Astrocyte (in vitro differentiated cells and primary cell): Measurements from ENCODE around the gene CCNF.

Source experiments
- CTCF ChIP-seq: IDR thresholded peaks from 2 replicates; pipeline ENCODE4 v1.5.1; 2011; ENCODE audit warnings: low read depth, mild to moderate bottlenecking, inconsistent platforms, low read length, moderate library complexity; ENCODE audit not compliant: insufficient read depth
- EZH2 ChIP-seq: IDR thresholded peaks from 2 replicates; pipeline ENCODE4 v1.6.1; 2012; ENCODE audit warnings: mild to moderate bottlenecking, low read length, inconsistent platforms; ENCODE audit not compliant: insufficient read depth

- TF ChIP-seq EZH2 (no peak), CTCF (no peak)
Observed at GRCh38 chr16:2471653-2472487, 42.6 kb downstream of the CCNF start.
